GM19043 (cell line): ENCODE measurements around the gene CXXC5.
A peak's percentile ranks its signal among the peaks of the same experiment; 100 is the strongest.

Experiments used
- ATAC-seq: cut with Tn5 transposase; IDR thresholded peaks from one replicate; pipeline ENCODE4 v1.9.1; 2021; ENCODE audit warnings: low read depth; ENCODE audit not compliant: unreplicated experiment

CXXC5 gene

GRCh38 chr5:139664086-139664693 lies 16.0 kb downstream of the CXXC5 start:
- ATAC-seq = peak; percentile 44

DNA sequence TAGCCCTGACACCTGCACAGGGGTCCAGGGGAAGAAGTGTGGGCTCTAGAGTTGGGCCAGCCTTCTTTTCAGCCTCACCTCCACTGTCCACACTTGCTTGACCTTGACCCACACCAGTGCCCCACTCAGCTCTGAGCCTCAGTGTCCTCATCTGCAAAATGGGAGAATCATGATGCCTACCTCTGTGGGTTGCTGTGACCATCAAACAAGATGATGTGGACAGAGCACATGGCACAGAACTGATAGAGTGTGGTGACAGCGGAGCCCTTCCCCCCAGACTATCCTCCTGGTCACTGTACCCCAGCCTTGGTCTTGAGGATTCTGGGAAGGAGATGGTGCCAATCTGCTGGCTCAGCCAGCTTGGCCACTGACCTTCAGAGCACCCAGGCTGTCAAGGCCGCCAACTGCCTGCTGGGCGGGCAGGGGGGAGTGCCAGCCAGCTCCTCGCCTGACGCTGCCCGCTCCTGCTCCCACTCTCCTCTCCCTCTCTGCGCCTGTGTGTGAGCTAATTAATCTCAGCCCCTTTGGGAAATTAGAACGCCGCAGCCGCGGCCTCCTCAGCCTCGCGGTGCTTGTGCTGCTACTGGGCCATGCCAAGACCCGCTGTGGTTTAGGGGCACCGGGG lies 16.7 kb downstream of the CXXC5 start:
- ATAC-seq = no peak

- no peak for ATAC-seq
Measured at GRCh38 chr5:139665626-139666025, 17.5 kb downstream of the CXXC5 start.

GRCh38 chr5:139666551-139666950 lies 18.4 kb downstream of the CXXC5 start:
- no peak for ATAC-seq

DNA sequence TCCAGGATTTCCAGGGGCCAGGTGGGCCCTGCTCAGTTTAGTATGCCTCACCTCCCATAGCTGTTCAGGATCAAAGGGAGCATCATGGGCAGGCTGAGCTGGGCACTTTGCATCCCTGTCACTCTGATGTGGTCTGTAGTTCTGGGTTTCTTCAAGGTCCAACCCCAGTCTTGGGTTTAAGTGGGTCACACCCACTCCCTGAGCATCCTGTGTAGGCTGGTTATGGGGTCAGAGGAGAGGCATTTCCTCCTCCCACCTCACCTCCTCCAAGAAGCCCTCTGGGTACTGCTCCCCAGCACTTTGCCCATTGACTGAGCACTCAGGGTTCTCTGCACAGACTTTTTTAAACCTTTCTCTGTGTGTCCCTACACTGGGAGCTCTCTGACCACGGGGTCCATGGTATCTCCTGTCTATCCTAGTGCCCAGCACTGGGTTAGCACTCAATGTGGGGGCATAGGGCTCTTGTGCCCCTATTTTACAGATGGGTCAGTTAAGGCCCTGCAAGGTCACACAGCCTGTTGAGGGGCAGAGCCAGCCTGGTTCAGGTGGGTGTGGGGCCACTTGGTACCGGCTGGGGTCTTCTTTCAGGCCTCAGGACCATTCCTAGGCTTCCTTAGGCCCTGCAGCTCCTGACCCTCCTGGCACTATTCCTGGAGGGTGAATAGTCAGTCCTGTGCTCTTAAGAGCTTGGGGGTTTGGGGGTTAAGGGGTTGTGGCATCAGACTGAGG lies 19.0 kb downstream of the CXXC5 start:
- ATAC-seq = no peak

GRCh38 chr5:139667730-139668063 lies 19.5 kb downstream of the CXXC5 start:
- no peak for ATAC-seq

DNA sequence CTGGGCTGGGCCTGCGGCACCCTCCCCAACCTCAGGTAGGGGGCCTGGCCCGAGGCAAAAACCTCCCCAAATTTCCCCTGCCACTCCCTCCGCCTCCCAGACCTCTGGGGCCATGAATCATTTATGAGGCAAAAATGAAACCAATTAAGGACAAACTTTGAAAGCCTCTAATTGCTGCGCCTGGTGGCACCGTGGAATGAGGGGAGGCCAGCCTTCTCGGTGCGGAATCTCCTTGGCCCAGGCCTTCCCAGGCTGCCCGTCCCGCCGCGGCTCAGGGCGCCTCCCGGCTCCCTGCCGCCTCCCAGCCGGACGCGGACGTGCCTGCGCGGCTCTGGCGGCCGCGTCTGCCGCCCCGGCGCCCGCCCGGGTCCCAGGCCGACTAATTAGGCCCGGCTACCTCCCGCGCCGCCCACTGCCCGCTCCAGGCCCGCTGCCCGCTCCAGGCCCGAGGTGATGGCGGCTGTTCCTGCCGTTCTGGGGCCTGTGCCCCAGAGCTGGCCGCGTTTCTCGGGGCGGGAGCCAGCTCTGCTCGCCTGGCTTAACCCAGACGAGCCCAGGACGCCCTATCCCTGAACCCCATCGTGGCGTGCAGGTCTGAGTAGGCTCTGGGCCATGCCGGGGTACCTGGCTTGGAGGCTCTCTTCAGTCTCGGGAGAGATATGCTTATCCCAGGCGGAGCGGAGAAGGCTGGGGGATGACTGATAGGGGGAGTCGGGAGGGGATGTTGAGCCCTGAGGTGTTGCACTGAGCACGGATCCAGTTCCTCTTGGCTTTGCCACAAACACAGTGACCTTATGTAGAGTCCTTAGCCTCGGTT lies 20.1 kb downstream of the CXXC5 start:
- no peak for ATAC-seq

DNA sequence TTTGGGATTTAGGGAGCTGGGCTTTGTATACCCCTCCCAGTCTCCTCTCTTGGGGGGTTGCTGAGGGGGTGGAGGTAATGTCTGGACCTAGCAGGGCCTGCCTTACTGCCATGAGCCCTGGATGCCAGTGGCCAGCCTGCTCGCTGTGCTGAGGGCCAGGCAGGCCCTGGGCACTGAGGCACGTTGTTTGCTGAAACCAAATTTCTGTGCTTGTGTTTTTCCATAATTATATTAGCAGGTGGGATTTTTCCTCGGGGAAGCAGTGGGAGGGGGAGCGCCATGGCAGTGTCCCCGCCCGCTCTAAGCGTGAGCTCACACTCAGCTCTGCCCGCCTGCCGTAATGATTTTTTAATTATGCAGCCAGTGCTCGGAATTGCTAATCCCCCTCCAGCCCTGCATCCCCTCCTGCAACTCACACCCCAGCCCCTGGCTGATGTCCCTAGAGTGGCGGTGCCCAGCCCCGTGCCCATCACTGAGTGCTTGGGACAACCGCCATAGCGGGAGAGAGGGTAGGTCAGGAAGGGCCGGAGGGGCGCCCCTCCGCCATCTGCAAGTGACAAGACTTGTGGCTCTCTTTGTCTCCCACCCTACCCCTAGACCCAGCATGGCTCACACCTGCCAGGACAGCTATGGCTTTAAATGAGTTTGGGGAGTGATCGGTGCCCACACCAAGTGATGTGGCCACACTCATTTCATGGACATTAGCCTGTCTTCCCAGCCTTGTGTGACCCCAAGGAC lies 20.9 kb downstream of the CXXC5 start:
- ATAC-seq = no peak

DNA sequence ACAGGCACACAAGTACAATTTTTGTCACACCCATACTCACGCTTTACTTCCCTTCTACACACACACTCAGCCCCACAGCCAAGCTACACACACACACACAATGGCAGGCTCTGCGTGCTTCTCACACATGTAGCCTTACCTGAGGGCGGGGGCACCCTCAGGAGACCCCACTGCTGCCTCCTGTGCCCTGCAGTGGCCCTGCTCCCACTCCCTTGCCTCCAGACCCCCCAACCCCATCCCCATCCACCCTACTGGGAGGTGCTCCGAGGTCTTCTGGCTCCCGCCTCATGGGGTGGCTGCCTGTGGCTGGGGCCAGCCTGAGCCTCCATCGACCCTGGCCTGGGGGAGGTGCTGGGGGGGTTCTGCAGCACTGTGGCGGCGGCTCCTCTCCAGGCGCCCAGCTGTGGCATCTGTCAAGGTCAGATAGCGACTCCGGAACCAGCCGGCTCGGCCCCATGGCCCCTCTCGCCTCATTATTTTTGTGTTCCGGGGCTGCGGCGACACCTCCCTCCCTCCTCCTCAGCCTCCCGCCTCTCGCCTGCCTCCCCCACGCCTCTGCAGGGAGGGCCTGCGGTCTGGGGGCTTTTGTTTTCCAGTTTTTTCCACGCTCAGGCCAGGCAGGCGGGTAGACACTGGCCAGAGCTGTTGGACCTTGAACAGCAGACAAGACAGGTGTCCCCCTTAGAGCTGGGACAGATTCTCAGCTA lies 21.7 kb downstream of the CXXC5 start:
- peak; percentile 11 for ATAC-seq

DNA sequence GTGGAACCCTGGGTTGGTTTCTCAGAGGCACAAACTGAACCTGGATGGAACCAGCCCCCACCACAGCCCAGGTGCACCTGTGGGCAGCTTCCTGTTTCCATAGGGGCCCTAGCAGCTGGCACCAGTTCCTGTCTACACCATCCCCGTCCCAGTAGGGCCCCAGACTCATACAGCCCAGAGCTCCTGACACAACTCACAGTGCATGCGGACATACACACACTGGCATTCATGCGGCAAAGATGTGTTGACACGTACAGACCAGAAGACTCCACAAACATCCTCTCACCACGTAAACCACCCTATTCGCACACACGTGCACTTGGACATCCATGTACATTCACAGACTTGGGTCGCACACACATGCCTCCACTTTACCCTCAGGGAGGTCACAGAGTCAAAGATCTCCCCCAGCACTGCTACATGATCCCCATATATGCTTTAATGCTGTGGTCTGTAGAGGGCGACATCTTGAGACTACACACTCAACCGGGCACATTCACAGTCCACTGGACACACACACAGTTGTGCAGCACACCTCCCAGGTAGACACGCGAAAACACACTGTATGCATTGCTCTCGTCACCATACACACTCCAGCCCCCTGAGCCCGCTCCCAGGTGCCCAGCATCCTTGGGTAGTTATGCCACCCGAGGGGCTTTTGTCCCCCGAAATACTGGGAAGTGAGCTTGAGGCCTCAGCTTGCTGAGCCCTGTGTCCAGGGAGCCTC lies 22.4 kb downstream of the CXXC5 start:
- ATAC-seq = peak; percentile 46

DNA sequence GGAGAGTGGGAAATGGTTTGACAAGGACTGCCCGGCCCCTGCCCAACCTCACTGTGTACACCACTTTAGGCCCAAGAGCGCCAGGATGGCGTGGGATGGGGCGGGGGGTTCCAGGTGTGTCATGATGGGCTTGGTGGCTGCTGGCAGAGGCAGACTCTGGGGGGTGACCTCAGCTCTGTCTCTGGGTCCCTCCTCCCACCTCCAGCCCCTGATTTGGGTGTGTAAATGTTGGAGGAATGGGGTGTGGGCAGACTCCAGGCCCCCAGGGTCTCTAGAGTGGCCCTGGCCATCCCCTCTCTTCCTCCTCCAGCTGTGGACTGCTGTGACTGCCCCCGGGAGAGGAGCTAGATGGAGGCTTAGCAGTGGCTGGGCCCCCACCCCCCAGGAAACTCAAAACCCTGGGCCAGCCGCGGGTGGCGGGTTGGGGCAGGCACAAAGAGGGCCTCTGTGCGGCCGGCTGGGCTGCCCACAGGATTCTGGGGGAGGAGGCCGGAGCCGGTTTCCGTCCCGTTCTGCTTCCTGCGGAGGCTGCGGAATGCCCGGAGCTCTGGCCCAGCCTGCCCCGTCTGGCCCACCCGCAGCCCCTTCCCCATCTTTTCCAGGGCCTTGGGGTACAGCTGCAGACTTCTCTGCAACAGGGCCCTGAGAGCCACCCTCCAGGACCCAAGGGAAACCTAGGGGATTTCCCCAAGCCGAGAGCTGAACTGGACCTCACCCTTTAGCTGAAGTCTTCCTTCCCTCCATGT lies 23.1 kb downstream of the CXXC5 start:
- no peak for ATAC-seq

DNA sequence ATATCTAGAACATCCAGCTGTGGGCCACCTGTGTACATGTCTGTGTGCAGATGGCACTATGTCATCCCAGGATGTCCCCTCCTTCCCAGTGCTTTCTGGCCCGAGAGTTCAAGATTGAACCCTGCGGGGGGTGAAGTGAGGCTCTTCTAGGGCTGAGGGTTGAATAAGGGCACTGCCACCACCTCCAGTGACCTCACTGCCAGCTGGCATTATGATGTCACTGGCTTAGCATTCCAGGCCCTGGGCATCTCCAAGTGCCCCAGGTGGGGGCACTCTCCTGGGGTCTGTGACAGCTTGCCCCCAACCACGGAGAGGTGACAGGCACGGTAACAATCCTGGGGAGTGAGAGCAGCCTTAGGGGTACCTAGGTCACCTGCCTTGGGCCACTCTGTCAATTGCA lies 27.1 kb downstream of the CXXC5 start:
- no peak for ATAC-seq

GRCh38 chr5:139675825-139676224 lies 27.7 kb downstream of the CXXC5 start:
- ATAC-seq = no peak

DNA sequence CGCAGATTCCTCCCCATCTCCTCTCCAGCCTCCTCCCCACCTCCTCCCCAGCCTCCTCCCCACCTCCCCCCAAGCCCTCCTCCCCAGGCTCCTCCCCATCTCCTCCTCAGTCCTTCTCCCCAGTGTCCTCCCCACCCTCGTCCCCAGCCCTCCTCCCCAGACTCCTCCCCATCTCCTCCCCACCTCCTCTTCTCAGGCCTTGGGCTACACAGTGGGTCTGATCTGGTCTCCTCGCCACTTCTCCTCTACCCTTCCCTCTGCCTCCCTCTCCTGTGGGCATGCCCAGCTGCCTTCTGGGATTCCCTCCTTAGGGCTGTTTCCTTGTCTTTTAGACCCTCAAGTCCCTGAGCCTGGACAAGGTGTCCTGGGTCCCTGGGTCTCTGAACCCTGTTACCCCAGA lies 28.3 kb downstream of the CXXC5 start:
- no peak for ATAC-seq

- ATAC-seq = no peak
Measured at GRCh38 chr5:139676951-139677735, 29.0 kb downstream of the CXXC5 start.

DNA sequence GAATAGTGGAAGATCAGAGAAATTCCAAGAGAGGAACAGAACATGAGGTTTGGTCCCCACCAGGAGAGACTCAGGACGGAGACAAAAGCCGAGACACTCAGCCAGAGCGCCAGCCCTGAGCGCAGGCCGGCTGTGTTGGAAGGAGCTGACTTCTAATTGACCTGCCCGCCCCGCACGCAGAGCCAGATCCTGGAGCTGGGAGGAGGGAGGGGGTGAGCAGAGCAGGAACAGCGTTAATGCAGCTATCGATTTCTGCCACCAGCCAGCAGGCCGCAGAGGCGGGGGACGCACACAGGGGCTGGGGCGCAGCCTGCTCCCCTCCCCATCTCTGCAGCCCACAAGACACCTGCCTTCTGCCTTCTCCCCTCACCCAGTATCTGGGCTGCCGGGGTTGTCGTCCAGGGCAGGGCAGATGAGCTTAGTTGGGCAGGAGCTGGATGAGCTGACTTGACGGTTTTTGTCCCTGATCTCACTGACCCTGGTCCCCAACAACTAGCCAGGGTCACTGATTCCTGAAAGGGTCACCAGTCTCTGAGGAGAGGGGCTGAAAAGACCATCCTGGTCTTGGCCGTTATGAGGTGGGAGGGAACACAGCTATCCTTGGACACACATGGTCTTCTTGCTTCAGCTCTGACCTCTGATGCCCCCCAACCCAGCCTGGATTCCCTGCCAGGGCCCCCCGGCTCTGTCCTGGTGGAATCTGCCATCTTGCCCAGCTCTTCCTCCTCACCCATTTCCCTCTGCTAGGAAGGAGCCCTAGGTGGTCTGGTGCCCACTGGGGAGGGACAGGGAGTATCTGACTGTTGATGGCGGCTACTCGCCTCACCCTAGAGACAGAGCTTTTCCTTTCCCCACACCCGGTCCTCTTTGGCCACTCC lies 29.8 kb downstream of the CXXC5 start:
- ATAC-seq = no peak
